SK-N-SH (cell line): ENCODE measurements around the gene PPP1R12B. TPM values are rescaled to one million over a fixed set of nuclear protein-coding genes. Genes with fewer than 3 reads are reported as not detected.

Experiments
- CTCF ChIA-PET: fragments of 300-600, 350-600 bp; formaldehyde crosslinking; extraction: SDS; loops from one replicate; lab custom pipeline; 2021; lab: Yijun Ruan, JAX
- POLR2A ChIA-PET: fragments of 350-600 bp; sonication (Branson Sonifier 250); formaldehyde crosslinking; extraction: SDS; loops from one replicate; lab custom pipeline; 2020; ENCODE audit warnings: antibody characterized with exemption, inconsistent platforms; lab: Yijun Ruan, JAX
- DNase-seq: peaks from one replicate; pipeline ENCODE4 v3.0.0; 2012
- H2AFZ ChIP-seq: fragments of 200-600 bp; sonication (generic); 2 replicates; pipeline ENCODE4 v1.8.1; 2016; ENCODE audit warnings: antibody characterized with exemption, mild to moderate bottlenecking, low read depth
- H3F3A ChIP-seq: fragments of 200-600 bp; sonication (generic); replicated peaks from 2 replicates; pipeline ENCODE3; 2016; ENCODE audit warnings: antibody characterized with exemption, mild to moderate bottlenecking; ENCODE audit not compliant: insufficient read depth
- H3K27ac ChIP-seq, 2 experiments: fragments of 200-500 bp in 1 of 2; fragments of 200-600 bp in 1 of 2; sonication (Bioruptor generic) in 1 of 2; sonication (generic), shearing (Covaris generic) in 1 of 2; 2 replicates each; pipeline versions ENCODE4 v1.5.1 to v1.6.1; 2014 to 2016; ENCODE audit warnings: low read depth in 2 of 2, inconsistent platforms in 1 of 2, low read length in 1 of 2, mild to moderate bottlenecking in 1 of 2, mixed read lengths in 1 of 2
- H3K27me3 ChIP-seq: fragments of 200-600 bp; sonication (generic), shearing (Covaris generic); 2 replicates; pipeline ENCODE4 v1.6.1; 2016; ENCODE audit warnings: mixed run types; ENCODE audit not compliant: insufficient read depth
- H3K36me3 ChIP-seq, 2 experiments: fragments of 200-500 bp in 1 of 2; fragments of 200-600 bp in 1 of 2; sonication (Bioruptor generic) in 1 of 2; sonication (generic) in 1 of 2; replicated peaks in 1 of 2; 2 replicates each; pipeline versions ENCODE3 to v1.5.1; 2014 to 2016; ENCODE audit warnings: low read length in 1 of 2, mild to moderate bottlenecking in 1 of 2; ENCODE audit not compliant: insufficient read depth in 2 of 2, control insufficient read depth in 1 of 2
- H3K4me1 ChIP-seq, 2 experiments: fragments of 200-500 bp in 1 of 2; fragments of 200-600 bp in 1 of 2; sonication (Bioruptor generic) in 1 of 2; sonication (generic), shearing (Covaris generic) in 1 of 2; 2 replicates each; pipeline versions ENCODE4 v1.5.1 to v1.6.1; 2014 to 2016; ENCODE audit warnings: low read depth in 1 of 2, low read length in 1 of 2, mixed run types in 1 of 2; ENCODE audit not compliant: insufficient read depth in 2 of 2, control insufficient read depth in 1 of 2
- H3K4me2 ChIP-seq: fragments of 200-600 bp; sonication (generic), shearing (Covaris generic); 2 replicates; pipeline ENCODE4 v1.6.1; 2017; ENCODE audit warnings: mixed run types
- H3K4me3 ChIP-seq, 2 experiments: fragments of 200-500 bp in 1 of 2; fragments of 200-600 bp in 1 of 2; sonication (Bioruptor generic) in 1 of 2; sonication (generic), shearing (Covaris generic) in 1 of 2; 2 replicates each; pipeline versions ENCODE4 v1.5.1 to v1.8.1; 2014 to 2016; ENCODE audit warnings: low read depth in 2 of 2, inconsistent platforms in 1 of 2, low read length in 1 of 2, mild to moderate bottlenecking in 1 of 2, mixed read lengths in 1 of 2, moderate library complexity in 1 of 2
- H3K79me2 ChIP-seq: fragments of 200-600 bp; sonication (generic); 2 replicates; pipeline ENCODE4 v1.8.1; 2017; ENCODE audit warnings: mild to moderate bottlenecking; ENCODE audit not compliant: insufficient read depth
- H3K9ac ChIP-seq: fragments of 200-600 bp; sonication (generic); 2 replicates; pipeline ENCODE4 v1.6.1; 2017; ENCODE audit warnings: mixed run types
- H3K9me2 ChIP-seq: fragments of 200-600 bp; sonication (generic); 2 replicates; pipeline ENCODE4 v1.6.1; 2017; ENCODE audit warnings: mixed run types
- H3K9me3 ChIP-seq: fragments of 200-600 bp; sonication (generic); 2 replicates; pipeline ENCODE4 v1.6.1; 2017; ENCODE audit warnings: mixed run types, mild to moderate bottlenecking, moderate library complexity
- H4K20me1 ChIP-seq: fragments of 200-600 bp; sonication (generic); 2 replicates; pipeline ENCODE4 v1.6.1; 2017; ENCODE audit warnings: mild to moderate bottlenecking, mixed run types; ENCODE audit not compliant: insufficient read depth
- CHD2 ChIP-seq: fragments of 150-350 bp; IDR thresholded peaks from 2 replicates; pipeline ENCODE4 v1.6.1; 2018; ENCODE audit warnings: low read length; ENCODE audit not compliant: partially characterized antibody
- ELF1 ChIP-seq: IDR thresholded peaks from 2 replicates; pipeline ENCODE4 v1.4.0; 2012
- EZH2phosphoT487 ChIP-seq: fragments of 200-600 bp; sonication (generic); IDR thresholded peaks from 2 replicates; pipeline ENCODE4 v1.6.1; 2017; ENCODE audit warnings: low read depth, mixed run types, mild to moderate bottlenecking, antibody characterized with exemption, moderate library complexity, borderline replicate concordance
- FOSL2 ChIP-seq: IDR thresholded peaks from 2 replicates; pipeline ENCODE4 v1.4.0; 2012; ENCODE audit warnings: low read depth, mild to moderate bottlenecking, moderate library complexity, borderline replicate concordance
- GATA2 ChIP-seq: sonication (generic); formaldehyde crosslinking; IDR thresholded peaks from 2 replicates; pipeline ENCODE4 v1.5.0; 2020; ENCODE audit warnings: mild to moderate bottlenecking, missing genetic modification reagents
- MXI1 ChIP-seq: IDR thresholded peaks from 2 replicates; pipeline ENCODE4 v1.6.1; 2012; ENCODE audit warnings: mild to moderate bottlenecking, low read depth, low read length, improper control_type of control experiment
- RAD21 ChIP-seq: IDR thresholded peaks from 2 replicates; pipeline ENCODE4 v1.6.1; 2012; ENCODE audit warnings: mild to moderate bottlenecking, low read length
- RXRA ChIP-seq: IDR thresholded peaks from 2 replicates; pipeline ENCODE4 v1.4.0; 2012; ENCODE audit warnings: low read depth, mild to moderate bottlenecking, borderline replicate concordance
- SMC3 ChIP-seq: IDR thresholded peaks from 2 replicates; pipeline ENCODE4 v1.6.1; 2012; ENCODE audit warnings: low read depth, low read length, improper control_type of control experiment
- ZBTB33 ChIP-seq: IDR thresholded peaks from 2 replicates; pipeline ENCODE4 v1.4.0; 2012; ENCODE audit warnings: low read depth, borderline replicate concordance
- WGBS: methylation state at CpG from one replicate; pipeline ENCODE4 v1.1.6; 2017; ENCODE audit warnings: low lambda C conversion rate; 5-methylcytosine and 5-hydroxymethylcytosine counted together
- polyA plus RNA-seq, 3 experiments: library from polyadenylated mRNA; depleted of rRNA; stranded (reverse); fragments of >200 nt; gene quantifications; 2 replicates each; pipeline ENCODE4 v1.2.3, GENCODE V29; 2012
- TF ChIP-seq, protein P1 (sequence below): fragments of 150-350 bp; IDR thresholded peaks from 2 replicates; pipeline ENCODE4 v1.6.1; 2017; ENCODE audit warnings: antibody characterized with exemption, low read length, low read depth, borderline replicate concordance
- TF ChIP-seq, protein P2 (sequence below): fragments of 150-350 bp; IDR thresholded peaks from 2 replicates; pipeline ENCODE4 v1.6.1; 2016; ENCODE audit warnings: mild to moderate bottlenecking, low read depth, low read length

The PPP1R12B gene
- polyA plus RNA-seq, 1 of the 3 experiments (the other 2 are of a cell fraction): 2.8 TPM

DNA sequence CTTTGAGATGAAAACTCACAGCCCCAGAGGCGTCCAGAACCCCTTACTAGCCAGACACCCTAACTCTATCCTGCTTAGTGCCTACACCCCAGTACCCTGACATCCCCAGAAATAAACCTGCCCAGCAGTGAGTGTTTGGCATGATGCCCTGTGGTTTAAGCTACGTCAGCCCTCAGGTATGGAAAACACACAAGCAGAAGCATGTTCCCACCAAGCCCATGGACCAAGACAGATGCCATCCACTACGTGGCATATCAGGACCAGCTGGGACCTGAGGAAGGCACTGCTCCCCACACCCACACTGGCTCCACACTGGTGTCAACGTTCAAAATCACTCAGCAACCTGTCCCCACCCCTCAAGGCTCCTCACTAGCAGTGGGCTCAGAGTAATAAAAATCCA, 245.3 kb downstream of the PPP1R12B start (continued):
- no peak for TF ChIP-seq SMC3
- TF ChIP-seq, protein P1, sequence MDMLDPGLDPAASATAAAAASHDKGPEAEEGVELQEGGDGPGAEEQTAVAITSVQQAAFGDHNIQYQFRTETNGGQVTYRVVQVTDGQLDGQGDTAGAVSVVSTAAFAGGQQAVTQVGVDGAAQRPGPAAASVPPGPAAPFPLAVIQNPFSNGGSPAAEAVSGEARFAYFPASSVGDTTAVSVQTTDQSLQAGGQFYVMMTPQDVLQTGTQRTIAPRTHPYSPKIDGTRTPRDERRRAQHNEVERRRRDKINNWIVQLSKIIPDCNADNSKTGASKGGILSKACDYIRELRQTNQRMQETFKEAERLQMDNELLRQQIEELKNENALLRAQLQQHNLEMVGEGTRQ: no peak

DNA sequence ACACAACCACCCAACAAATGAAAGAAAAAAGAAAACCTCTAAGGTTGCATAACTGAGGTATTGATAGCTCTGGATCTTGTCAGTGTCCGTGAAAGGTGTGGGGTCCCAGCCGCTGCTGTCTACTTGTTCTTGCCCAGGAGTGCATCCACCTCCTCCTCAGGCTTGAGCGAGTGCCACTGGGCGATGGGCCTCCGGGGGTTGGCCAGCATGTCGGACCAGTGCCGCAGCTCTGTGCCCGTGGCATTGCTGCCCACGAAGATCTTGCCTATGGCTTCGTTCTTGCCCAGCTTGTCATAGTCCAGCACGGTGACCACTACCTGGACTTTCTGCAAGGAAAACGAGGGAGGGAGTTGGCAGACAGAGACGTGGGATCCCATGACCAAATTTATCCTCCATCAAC, 248.1 kb downstream of the PPP1R12B start:
- WGBS: 100% methylated on average over 3 of the region's 13 CpGs
- ChIA-PET POLR2A (no interaction called here), CTCF (interaction anchor here (0.7 kb wide), 1 partner anchor 54 kb away, joined by 4 read pairs; no protein-coding TSS in a partner anchor)
- Histone ChIP-seq H3F3A (no peaks in the 10 kb centered on the region), H3K27me3 (no peaks in the 10 kb centered on the region), H3K79me2 (no peaks in the 10 kb centered on the region), H3K4me2 (no peak overlapping the region), H3K27ac (no peak overlapping the region), H3K36me3 (no peaks in the 10 kb centered on the region), H2AFZ (no peak overlapping the region), H4K20me1 (no peaks in the 10 kb centered on the region), H3K4me3 (no peak overlapping the region), H3K9ac (no peak overlapping the region), H3K4me1 (peaks cover 7 to 13% of the 10 kb centered on the region in 2 experiments; a peak in 1 of 4 replicates), H3K9me3 (no peaks in the 10 kb centered on the region)
- no peak for DNase-seq
- TF ChIP-seq, protein P2, sequence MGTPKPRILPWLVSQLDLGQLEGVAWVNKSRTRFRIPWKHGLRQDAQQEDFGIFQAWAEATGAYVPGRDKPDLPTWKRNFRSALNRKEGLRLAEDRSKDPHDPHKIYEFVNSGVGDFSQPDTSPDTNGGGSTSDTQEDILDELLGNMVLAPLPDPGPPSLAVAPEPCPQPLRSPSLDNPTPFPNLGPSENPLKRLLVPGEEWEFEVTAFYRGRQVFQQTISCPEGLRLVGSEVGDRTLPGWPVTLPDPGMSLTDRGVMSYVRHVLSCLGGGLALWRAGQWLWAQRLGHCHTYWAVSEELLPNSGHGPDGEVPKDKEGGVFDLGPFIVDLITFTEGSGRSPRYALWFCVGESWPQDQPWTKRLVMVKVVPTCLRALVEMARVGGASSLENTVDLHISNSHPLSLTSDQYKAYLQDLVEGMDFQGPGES: no peak
- TF ChIP-seq CHD2: no peak
- no peak for TF ChIP-seq EZH2phosphoT487
- no peak for TF ChIP-seq ZBTB33
- TF ChIP-seq ELF1: no peak
- no peak for TF ChIP-seq RAD21
- TF ChIP-seq MXI1: no peak
- TF ChIP-seq SMC3: no peak
- TF ChIP-seq RXRA: no peak
- no peak for TF ChIP-seq FOSL2
- TF ChIP-seq GATA2 (CRISPR knock-in tag): no peak
- TF ChIP-seq, all 33 proteins: peak for 0
- H3K9me2 ChIP-seq: no peaks in the 10 kb centered on the region
